GM12878 (cell line): ENCODE measurements around the gene B3GAT2. TPM values are rescaled to one million over a fixed set of nuclear protein-coding genes. Genes with fewer than 3 reads are reported as not detected.

ENCODE experiments used
- ATAC-seq: fragments of 200-7000 bp; cut with Tn5 transposase; 3 replicates; pipeline ENCODE4 v1.9.1; 2020; ENCODE audit warnings: mild to moderate bottlenecking, moderate library complexity
- BruUV-seq: library from RNA; stranded (reverse); fragments of 400-500 nt; replicated peaks from 2 replicates; lab custom pipeline; 2021; lab: Mats Ljungman, UMichigan
- CTCF ChIA-PET: fragments of 300-600 bp; sonication (Branson Sonifier 250); formaldehyde crosslinking; extraction: SDS; loops from one replicate; lab custom pipeline; 2021; ENCODE audit warnings: inconsistent platforms; lab: Yijun Ruan, JAX
- POLR2A ChIA-PET: fragments of 350-600 bp; formaldehyde crosslinking; extraction: SDS; loops from one replicate; lab custom pipeline; 2021; ENCODE audit warnings: inconsistent platforms; lab: Charles Lee
- RAD21 ChIA-PET: fragments of 300-600 bp; sonication (Branson Sonifier 250); formaldehyde crosslinking; loops from one replicate; lab custom pipeline; 2023; ENCODE audit warnings: antibody characterized with exemption; ENCODE audit not compliant: unreplicated experiment; lab: Charles Lee
- SMC1A ChIA-PET: fragments of 300-600 bp; sonication (Branson Sonifier 250); formaldehyde crosslinking; loops from one replicate; lab custom pipeline; 2023; ENCODE audit not compliant: unreplicated experiment, uncharacterized antibody; lab: Charles Lee
- DNase-seq: peaks from one replicate; pipeline ENCODE4 v3.0.0-alpha.2; 2011; ENCODE audit warnings: low read depth, low spot score
- FAIRE-seq: peaks from 3 replicates; lab custom pipeline; 2011; peaks lifted over from hg19 to GRCh38; lab: Jason Lieb, UNC
- H2AFZ ChIP-seq: 2 replicates; pipeline ENCODE4 v1.6.0; 2011; ENCODE audit warnings: low read depth, low read length, control low read depth; ENCODE audit not compliant: control insufficient read depth
- H3K27ac ChIP-seq: 2 replicates; pipeline ENCODE4 v1.5.1; 2011; ENCODE audit warnings: control low read depth; ENCODE audit not compliant: control insufficient read depth, insufficient read depth
- H3K27me3 ChIP-seq, 2 experiments: replicated peaks in 1 of 2; 2 replicates each; pipeline versions ENCODE4 v1.6.0 to v1.6.1; 2011; ENCODE audit warnings: low read length in 1 of 2; ENCODE audit not compliant: control insufficient read depth in 2 of 2, insufficient read depth in 2 of 2
- H3K36me3 ChIP-seq, 2 experiments: 2 replicates each; pipeline ENCODE4 v1.5.1; 2011; ENCODE audit warnings: low read length in 1 of 2; ENCODE audit not compliant: control insufficient read depth in 2 of 2, insufficient read depth in 2 of 2
- H3K4me1 ChIP-seq: 2 replicates; pipeline ENCODE4 v1.6.1; 2011; ENCODE audit warnings: mild to moderate bottlenecking, low read length, moderate library complexity, mixed read lengths; ENCODE audit not compliant: control insufficient read depth, insufficient read depth
- H3K4me2 ChIP-seq: 2 replicates; pipeline ENCODE4 v1.6.0; 2011; ENCODE audit warnings: control low read depth; ENCODE audit not compliant: control insufficient read depth, insufficient read depth
- H3K4me3 ChIP-seq: fragments of 200-600 bp; sonication (generic); 2 replicates; pipeline ENCODE4 v1.5.1; 2016
- H3K79me2 ChIP-seq: 2 replicates; pipeline ENCODE4 v1.6.0; 2011; ENCODE audit warnings: low read length; ENCODE audit not compliant: control insufficient read depth, insufficient read depth
- H3K9ac ChIP-seq: 2 replicates; pipeline ENCODE4 v1.8.0; 2011; ENCODE audit warnings: low read length, control low read depth, mixed read lengths; ENCODE audit not compliant: control insufficient read depth, insufficient read depth
- H3K9me3 ChIP-seq: replicated peaks from 3 replicates; pipeline ENCODE4 v1.5.1; 2011; ENCODE audit warnings: mild to moderate bottlenecking, low read length; ENCODE audit not compliant: control insufficient read depth, insufficient read depth
- H4K20me1 ChIP-seq: 2 replicates; pipeline ENCODE4 v1.6.0; 2011; ENCODE audit not compliant: control insufficient read depth, insufficient read depth
- CBFB ChIP-seq: IDR thresholded peaks from 2 replicates; pipeline ENCODE4 v1.6.1; 2016; ENCODE audit warnings: antibody characterized with exemption, low read depth
- CHD1 ChIP-seq: IDR thresholded peaks from 2 replicates; pipeline ENCODE4 v1.6.1; 2012; ENCODE audit warnings: low read depth, low read length, improper control_type of control experiment
- KAT2A ChIP-seq: conservative IDR thresholded peaks from 2 replicates; pipeline ENCODE4 v1.6.1; 2011; ENCODE audit warnings: low read depth, low read length; ENCODE audit not compliant: control insufficient read depth
- KDM1A ChIP-seq: fragments of 200-600 bp; sonication (generic); IDR thresholded peaks from 2 replicates; pipeline ENCODE4 v1.6.1; 2016; ENCODE audit warnings: borderline replicate concordance
- MEF2A ChIP-seq: IDR thresholded peaks from 2 replicates; pipeline ENCODE4 v1.6.1; 2011; ENCODE audit warnings: low read depth, mild to moderate bottlenecking, low read length, moderate library complexity; ENCODE audit not compliant: insufficient read depth
- NR2F1 ChIP-seq: fragments of 450-650 bp; conservative IDR thresholded peaks from 2 replicates; pipeline ENCODE4 v1.6.1; 2017; ENCODE audit warnings: mild to moderate bottlenecking
- RAD51 ChIP-seq: fragments of 450-650 bp; IDR thresholded peaks from 2 replicates; pipeline ENCODE4 v1.6.1; 2016; ENCODE audit warnings: moderate library complexity, mild to moderate bottlenecking, inconsistent platforms
- RELB ChIP-seq: fragments of 450-650 bp; IDR thresholded peaks from 2 replicates; pipeline ENCODE4 v1.6.1; 2017; ENCODE audit warnings: low read depth, mild to moderate bottlenecking, moderate library complexity
- TCF3 ChIP-seq: IDR thresholded peaks from 2 replicates; pipeline ENCODE4 v1.6.1; 2012; ENCODE audit warnings: low read depth, mild to moderate bottlenecking, low read length, borderline replicate concordance; ENCODE audit not compliant: insufficient read depth
- ZNF24 ChIP-seq: fragments of 450-650 bp; IDR thresholded peaks from 2 replicates; pipeline ENCODE4 v1.6.1; 2017; ENCODE audit warnings: antibody characterized with exemption, mild to moderate bottlenecking
- ZNF384 ChIP-seq: IDR thresholded peaks from 2 replicates; pipeline ENCODE4 v1.6.1; 2012; ENCODE audit warnings: low read depth, mild to moderate bottlenecking, low read length, improper control_type of control experiment, borderline replicate concordance
- ZZZ3 ChIP-seq: IDR thresholded peaks from 2 replicates; pipeline ENCODE4 v1.6.1; 2011; ENCODE audit warnings: low read depth; ENCODE audit not compliant: control insufficient read depth, insufficient read length
- WGBS: methylation state at CpG from one replicate; pipeline ENCODE4 v1.1.6; 2016; ENCODE audit warnings: low lambda C conversion rate; ENCODE audit not compliant: insufficient replicate concordance, insufficient coverage; ENCODE audit errors: missing lambda C conversion rate; 5-methylcytosine and 5-hydroxymethylcytosine counted together
- in situ Hi-C: fragments of 300-500 bp; cut with MboI; formaldehyde crosslinking; loops from 9 replicates; pipeline ENCODE4 v1.14.3; 2018; ENCODE audit warnings: mixed read lengths
- intact Hi-C: fragments of 100-400 bp; cut with micrococcal nuclease; formaldehyde crosslinking; loops from one replicate; pipeline ENCODE4 v1.14.2; 2022; ENCODE audit not compliant: unreplicated experiment
- polyA plus RNA-seq, 11 experiments: library from polyadenylated mRNA; depleted of rRNA in 4 of 11; unstranded in 6 of 11; stranded (reverse) in 5 of 11; fragments of >200 nt; fragmentation: Nextera tagmentation in 4 of 11; fragmentation: Illumina TruSeq in 1 of 11; extraction: Ambion mirVana in 4 of 11; extraction: Trizol in 1 of 11; gene quantifications; 1 replicate in 1 of 11; 2 replicates in 10 of 11; pipeline versions ENCODE4 v1.2.1 to v1.2.3, GENCODE V29; 2011 to 2016; ENCODE audit warnings: inconsistent platforms in 2 of 11, missing spikeins in 2 of 11, low read depth in 1 of 11
- total RNA-seq, 4 experiments: library from RNA; depleted of rRNA in 3 of 4; stranded (reverse); fragments of >200 nt in 3 of 4; fragmentation: Illumina TruSeq in 1 of 4; extraction: Trizol in 1 of 4; gene quantifications; 2 replicates each; pipeline versions ENCODE4 v1.2.1 to v1.2.3, GENCODE V29; 2013 to 2021

Gene B3GAT2
- total and polyA plus RNA-seq, 10 of the 15 experiments (the other 5 are each of a cell fraction or from before 2014, with no cell fraction given) = 0.04 to 1.2 (median 0.22) TPM; not detected in 5

GRCh38 chr6:70820778-70821177 is 136.1 kb downstream of the B3GAT2 start:
- no peak overlapping the region for H3K4me3 ChIP-seq
- intact Hi-C loops = no loop called here
- peaks cover 5% of the 10 kb centered on the region for H3K9me3 ChIP-seq
- no peaks in the 10 kb centered on the region for H3K79me2 ChIP-seq
- H2AFZ ChIP-seq = no peak overlapping the region
- ChIA-PET CTCF (no interaction called here), POLR2A (no interaction called here), SMC1A (interaction anchor here (1.7 kb wide), 1 partner anchor 37 kb away, joined by 3 read pairs; no protein-coding TSS in a partner anchor), RAD21 (interaction anchor here (0.7 kb wide), 1 partner anchor 17 kb away, joined by 4 read pairs; no protein-coding TSS in a partner anchor)
- FAIRE-seq (no peak), DNase-seq (no peak), ATAC-seq (no peak)
- H3K4me1 ChIP-seq = peaks cover 4% of the 10 kb centered on the region; the same call in 1 of the 2 replicates
- H3K4me2 ChIP-seq = no peak overlapping the region
- WGBS = 100% methylated on average over 2 of the region's 2 CpGs
- no peak overlapping the region for H3K27ac ChIP-seq
- H3K9ac ChIP-seq = no peak overlapping the region
- H3K36me3 ChIP-seq = no peaks in the 10 kb centered on the region
- no TSS peak for BruUV-seq
- no peaks in the 10 kb centered on the region for H4K20me1 ChIP-seq
- no peaks in the 10 kb centered on the region for H3K27me3 ChIP-seq
- TF ChIP-seq ZNF384 (no peak), TCF3 (no peak), MEF2A (no peak), ZZZ3 (no peak), NR2F1 (no peak), CBFB (no peak), CHD1 (no peak), RELB (no peak), RAD51 (no peak), KDM1A (no peak), KAT2A (no peak), ZNF24 (no peak)
- TF ChIP-seq, all 136 proteins: peak for 0
- in situ Hi-C loops = no loop called here
